Stimulated activated CD4-positive, alpha-beta T cell treated with anti-CD3 and anti-CD28 coated beads, Interleukin-15, amount 100 ng/mL, for 1 hour (primary cell): Measurements from ENCODE around the gene FAP.
A peak's percentile ranks its signal among the peaks of the same experiment; 100 is the strongest.

ENCODE experiments used
- DNase-seq, 2 donors: peaks; one replicate each; pipeline ENCODE4 v3.0.0-alpha.2; 2020; ENCODE audit warnings: low read depth in 1 of 2, low spot score in 1 of 2

The FAP gene

DNA sequence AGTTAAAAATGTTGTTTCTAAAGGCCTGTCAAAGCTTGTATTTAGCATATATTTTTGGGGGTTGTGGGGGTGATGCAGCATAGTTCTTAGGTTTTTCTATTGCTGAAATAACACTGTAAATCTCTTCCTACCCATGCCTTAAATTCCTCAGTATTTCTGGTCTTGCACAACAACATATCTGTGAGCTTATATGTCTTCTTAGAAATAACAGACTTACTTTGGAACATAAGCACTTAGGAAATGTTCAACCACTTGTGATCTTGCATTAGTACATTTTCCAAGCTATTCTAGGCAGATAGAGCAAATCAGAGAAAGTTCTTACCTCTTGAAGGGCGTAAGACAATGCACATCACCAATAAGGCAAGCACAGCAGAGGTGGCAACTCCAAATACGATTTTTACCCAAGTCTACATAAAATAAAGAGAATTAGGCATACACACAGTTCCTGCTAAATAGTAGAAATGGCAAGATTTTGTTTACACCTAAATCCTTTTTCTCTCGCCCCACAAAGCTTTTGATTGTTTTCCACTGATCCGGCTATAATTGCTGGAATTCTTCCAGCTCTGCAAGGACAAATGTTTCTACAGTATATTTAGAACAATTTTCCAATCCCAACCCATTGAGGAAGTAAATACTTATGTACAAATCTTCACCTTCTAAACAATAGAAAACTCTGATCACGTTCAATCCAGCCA, 512 bp downstream of the FAP start:
- DNase-seq: no peak

DNA sequence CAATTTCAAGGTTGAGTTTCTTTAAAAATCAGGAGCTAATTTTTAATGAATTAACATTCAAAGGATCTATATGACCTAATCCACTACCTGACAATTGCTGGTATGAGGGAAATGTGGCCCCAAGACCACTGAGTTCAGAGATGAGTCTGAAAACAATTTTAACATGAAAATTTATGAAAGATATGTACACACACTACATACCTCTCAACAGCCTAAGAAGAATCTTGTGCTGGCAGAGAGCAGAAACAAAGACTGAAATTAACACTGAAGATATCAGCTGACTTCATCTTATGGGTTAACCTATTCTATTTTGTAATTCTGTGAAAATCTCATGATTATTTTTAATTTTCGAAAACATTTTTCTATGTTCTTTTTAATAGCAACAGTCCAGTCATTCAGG, 1.7 kb downstream of the FAP start:
- DNase-seq: no peak

DNA sequence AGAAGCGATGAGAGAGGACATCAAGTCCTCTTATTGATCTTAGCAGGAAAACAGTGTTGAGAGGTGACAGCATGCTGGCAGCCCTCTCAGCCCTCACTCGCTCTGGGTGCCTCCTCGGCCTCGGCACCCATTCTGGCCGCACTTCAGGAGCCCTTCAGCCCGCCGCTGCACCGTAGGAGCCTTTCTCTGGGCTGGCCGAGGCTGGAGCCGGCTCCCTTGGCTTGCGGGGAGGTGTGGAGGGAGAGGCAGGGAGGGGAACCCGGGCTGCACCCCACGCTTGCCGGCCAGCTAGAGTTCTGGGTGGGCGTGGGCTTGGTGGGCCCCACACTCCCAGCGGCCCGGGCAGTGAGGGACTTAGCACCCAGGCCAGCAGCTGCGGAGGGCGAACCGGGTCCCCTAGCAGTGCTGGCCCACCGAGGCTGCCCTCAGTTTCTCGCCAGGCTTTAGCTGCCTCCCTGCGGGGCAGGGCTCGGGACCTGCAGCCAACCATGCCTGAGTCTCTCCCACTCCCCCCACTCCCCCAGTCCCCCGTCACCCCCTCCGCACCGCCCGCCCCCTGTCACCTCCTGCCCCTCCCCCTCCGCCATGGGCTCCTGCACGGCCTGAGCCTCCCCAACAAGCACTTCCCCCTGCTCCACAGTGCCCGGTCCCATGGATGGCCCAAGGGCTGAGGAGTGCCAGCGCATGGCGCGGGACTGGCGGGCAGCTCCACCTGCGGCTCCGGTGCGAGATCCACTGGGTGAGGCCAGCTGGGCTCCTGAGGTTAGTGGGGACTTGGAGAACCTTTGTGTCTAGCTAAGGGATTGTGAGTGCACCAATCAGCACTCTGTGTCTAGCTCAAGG, 8.4 kb downstream of the FAP start:
- no peak for DNase-seq

DNA sequence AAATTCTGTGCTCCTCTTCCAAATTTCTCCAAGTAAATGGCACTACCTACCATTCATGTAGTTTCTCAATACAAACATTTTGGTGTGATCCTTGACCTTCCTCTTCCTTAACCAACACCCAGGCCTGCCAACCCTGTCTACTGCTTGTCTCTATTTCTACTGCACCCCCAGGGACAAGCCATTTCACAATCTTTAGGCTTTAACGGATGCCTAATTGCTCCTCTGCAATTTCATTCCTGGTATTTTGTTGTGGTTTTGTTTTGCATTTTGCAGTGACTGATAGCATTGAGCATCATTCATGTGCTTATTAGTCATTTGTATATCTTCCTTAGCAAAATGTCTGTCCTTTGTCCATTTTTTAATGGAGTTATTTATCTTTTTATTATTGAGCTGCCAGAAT, 10.0 kb downstream of the FAP start:
- no peak for DNase-seq

DNA sequence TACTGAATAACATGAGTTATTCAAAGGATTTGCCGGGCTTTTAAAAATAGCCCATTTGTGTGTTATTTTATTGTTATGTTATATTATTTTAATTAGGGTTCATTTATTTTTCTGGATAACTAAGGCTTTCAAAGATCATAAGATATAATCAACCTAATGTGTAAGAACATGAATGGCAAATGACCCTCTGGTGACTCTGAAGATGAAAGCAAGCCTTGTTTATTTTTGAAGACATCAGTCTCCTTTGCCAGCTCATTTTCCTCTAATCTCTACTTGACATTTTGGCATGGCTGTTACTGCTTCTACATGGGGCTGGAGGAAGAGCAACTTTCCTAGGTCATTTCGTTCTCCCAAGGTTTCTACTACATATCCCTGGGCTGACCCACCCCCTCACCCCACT, 10.6 kb downstream of the FAP start:
- no peak for DNase-seq

DNA sequence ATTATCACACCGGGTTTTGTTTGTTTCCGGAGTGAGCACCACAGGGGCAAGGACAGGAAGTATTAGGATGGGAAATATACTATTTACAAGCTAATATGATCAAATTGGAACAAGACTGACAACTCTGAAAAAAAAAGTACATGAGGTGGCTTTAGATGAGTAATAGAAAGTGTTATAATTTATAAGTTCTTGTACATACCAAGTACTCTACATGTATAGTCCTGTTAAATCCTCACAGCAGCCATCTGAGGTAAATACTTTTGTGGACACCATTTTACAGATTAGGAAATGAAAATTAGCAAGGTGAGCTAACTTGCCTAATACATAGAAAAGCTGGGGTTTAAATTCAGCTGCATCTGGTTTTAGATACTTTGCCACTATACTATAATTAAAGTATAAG, 11.2 kb downstream of the FAP start:
- no peak for DNase-seq

DNA sequence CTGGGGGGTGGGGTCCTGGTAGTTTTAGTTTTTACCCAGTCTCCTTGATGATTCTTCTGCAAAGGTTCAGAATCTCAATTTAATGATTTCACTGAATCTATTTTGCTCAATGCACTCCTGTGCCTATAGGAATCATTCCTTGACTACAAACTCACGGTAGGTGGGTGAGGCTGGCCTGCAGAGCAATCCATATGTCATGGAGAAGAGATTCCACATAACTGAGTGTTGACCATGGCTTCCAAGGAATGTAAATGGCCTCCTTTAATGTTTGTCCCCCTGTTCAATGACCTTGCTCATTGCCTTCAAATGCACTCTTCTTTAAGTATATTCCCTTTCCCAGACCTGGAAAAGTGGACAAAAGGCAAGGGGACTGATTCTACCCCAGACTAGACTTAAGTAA, 12.5 kb downstream of the FAP start:
- DNase-seq: no peak

DNA sequence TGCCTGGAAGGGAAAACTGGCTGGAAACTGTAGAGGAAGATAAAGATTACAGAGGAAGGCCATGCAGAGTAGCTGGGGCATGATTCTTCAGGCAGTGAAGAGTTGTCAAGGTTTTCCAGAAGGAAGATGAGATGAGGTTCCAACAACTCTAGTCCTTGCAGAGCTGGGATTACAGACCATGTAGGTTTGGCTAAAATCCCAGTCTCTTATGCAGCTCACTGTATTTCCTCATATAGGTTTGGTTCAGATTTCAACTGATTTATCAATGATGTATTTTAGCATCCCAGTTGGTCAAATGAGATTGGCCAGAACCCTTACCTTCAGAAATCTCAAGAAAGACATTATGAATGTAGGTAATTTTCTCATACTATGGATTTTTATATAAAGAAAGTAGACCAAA, 16.4 kb downstream of the FAP start:
- DNase-seq: no peak

DNA sequence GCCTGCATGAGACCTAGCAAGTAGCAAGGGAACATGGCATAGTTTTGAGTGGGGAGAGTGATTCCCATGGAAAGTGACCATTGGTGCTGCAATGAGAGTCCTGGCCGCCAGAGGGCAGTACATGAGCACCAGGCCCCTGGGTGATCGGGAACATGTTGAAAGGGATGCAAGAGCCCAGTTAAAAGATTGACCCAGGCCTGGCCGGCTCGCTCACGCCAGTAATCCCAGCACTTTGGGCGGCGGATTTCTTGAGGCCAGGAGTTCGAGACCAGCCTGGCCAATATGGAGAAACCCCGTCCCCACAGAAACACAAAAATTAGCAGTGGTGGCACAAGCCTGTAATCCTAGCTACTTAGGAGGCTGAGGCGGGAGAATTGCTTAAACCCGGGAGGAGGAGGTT, 22.2 kb downstream of the FAP start:
- DNase-seq: peak in 1 of 2 donors; percentile 37

DNA sequence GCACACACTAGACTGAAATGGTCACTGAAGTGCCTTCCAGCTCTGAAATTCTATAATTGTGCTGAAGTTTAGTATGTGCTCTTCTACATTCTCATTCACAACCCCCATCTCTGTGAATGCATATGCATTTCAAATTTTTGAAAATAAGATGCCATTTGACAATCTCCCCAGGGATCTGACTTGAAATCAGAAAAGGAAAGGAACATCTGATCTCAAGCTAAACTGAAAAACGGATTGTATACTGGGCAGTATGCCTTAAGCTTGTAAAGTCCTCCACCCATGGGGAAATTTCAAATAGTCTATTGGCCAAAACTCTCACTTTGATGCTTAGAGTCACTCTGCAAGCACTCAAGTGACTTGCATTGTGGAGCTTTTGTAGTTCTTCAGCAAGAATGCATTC, 22.9 kb downstream of the FAP start:
- no peak for DNase-seq

DNA sequence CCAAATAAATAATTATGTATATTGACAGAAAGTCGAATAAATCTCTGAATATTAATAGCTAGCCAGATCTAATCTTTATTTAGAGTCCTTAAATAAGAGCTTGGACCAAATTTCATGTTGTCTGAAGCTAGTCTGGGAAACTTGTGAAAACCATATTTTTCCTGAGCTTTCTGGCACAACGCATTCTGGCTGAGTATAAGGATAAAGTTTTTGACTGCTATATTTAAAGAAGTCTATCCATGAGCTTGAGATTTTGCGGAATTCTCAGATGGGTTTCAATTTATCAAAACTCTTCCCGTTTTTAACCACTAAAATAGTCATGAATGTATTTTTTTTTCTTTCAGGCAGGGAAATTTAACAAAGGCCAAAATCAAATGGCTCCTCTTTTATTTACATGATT, 23.8 kb downstream of the FAP start:
- DNase-seq: no peak

DNA sequence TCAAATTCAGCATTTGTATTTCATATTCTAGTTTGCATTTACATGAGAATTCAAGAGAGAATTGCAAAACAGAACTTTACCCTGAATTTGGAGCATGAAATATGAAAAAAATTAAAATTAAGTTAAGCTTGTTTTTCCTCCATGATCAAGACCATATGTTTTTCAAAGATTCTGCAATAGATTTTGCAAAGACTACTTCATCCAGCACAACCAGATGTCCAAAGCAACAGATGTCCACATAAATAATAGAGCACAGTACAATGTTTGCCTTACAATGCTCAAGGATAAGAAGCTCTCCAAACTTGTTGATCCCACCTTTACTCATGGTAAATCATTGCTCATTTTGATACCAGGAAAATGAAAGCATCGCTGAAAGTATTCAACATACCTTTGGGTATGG, 25.6 kb downstream of the FAP start:
- no peak for DNase-seq

DNA sequence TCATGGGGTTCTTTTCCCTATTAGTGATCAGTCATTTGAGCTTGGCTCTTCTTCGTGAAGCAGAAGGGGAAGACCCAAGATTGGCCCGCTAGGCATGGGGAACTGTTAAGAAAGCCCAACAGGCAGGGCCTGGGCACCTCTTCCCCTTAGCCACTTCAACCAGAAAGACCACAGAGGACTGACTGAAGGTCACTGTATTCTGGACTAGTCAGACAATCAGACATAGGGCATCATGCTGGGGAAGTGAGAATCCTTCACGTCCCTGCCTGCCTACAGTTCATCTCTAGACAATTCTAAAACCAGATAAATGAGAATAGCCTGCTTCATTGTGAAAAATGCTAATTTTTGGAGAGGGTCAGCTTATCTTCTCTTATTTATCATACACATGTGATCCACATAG, 28.1 kb downstream of the FAP start:
- no peak for DNase-seq

DNA sequence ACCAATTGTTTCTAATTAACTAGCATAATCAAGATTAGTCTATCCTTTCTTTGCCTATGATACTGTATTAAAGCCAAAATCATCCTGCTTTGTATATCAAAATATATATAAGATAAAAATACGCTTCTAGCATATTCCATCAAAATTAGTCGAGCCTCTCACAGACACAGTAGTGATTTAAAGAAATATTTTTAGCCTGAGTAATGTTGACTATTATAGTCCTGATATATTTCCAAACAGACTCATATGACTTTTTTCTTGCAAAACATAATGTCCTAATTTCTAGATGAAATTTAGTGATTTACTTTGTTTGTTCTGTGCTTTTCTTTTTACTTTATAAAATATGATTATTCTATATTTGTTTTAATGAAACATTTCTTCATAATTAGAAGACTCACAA, 30.9 kb downstream of the FAP start:
- no peak for DNase-seq

DNA sequence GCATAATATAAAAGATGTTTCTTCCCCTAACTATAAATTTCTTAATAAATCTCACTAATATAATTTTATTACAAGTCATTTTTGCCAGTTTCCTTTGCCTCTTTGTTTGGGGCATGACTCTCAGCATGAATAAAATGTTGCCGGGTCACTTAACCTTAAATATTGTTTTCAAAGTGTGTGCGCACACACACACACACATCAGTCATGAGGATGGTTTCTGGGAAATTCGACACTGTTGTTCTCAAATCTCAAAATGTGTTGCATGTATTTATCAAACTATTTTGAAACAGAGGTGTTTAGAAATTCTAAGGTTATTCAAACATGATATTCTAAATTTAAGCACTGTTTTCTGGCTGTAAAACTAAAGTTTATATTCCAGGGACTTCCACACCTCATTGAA, 31.5 kb downstream of the FAP start:
- DNase-seq: no peak

DNA sequence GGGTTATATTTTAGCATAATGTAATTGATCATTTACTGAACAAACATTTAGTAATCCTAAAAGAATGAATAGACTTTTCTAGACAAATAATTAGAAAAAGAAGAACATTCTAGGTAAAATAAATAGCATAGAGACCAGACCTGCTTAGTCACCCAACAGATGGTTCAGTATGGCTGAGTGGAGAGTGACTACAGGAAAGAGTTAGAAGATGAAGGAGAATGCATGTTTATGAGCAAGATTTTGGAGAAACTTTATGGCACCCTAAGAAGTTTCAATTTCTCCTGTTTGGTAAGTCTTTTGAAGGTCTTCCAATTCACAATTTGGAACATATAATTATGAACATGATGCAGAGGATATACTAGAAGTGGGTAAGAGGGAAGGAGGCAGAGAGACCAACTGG, 32.9 kb downstream of the FAP start:
- no peak for DNase-seq

DNA sequence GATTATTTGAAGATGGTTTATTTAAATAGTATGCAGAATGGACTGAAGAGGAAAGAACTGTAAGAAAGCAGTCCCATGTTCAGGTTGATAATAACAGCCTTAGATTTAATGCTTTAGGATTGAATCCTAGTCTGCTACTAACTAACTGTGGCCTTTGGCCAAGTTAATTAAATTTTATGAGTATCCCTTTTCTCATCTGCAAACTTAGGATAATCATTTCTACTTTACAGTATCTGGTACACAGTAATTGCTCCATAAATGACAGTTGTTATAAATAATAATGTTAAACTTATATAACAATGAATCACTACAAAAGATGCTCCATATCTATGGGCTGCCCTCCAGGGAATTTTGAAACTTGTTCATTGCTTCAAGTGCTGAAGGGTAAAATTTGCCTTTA, 41.0 kb downstream of the FAP start:
- no peak for DNase-seq

DNA sequence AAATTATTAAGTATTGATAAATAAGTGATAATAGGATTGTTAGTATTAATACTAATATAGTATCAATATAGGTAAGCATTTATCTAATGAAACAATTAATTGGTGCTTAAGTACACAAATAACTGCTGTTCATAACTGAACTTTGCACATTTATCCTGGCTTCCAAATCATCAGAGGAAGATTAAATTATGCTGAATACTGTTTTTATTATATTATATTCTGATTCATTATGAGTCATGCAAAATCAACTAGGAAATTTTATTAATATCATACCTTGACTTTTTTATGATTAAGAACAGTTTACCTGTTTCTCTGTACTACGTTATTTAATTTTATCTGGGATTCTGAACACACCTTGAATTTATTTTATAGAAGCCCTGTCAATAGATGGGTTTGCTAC, 42.6 kb downstream of the FAP start:
- DNase-seq: no peak

DNA sequence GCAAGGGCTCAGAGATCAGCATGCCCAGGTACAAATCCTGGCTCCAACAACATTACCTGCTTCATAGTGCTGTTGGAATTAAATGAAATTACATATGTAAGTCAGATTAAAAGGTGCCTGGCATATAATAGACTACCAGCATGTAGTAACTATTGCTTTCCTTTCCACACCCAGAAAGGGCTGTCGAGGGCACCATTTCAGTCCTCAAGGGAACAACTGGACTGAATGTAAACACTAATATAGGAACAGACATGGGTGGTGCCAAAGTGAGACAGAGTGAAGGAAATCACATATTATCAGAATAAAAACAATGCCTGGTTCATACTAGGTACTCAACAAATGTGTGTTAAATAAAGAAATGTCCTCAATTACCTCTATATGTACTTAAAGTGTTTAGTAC, 43.3 kb downstream of the FAP start:
- no peak for DNase-seq

DNA sequence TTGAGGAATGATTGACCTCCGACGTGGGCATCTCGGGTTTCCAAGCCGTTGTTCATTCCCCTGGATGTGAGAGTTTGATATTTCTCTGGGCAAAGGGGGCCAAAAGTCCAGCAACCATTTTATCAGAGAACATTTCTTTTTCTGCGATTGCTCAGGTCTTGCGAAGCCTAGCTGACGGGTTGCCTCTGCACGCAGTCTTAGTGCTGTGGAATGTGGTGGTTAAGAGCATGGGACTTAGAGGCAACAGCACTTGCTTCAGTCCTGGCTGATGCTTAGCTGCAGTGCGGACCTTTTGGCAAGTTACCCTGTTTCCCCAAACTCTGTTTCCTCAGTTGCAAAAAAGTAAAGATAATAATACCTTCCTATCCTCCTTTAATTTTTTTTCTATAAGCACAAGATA, 45.0 kb downstream of the FAP start:
- DNase-seq: no peak

DNA sequence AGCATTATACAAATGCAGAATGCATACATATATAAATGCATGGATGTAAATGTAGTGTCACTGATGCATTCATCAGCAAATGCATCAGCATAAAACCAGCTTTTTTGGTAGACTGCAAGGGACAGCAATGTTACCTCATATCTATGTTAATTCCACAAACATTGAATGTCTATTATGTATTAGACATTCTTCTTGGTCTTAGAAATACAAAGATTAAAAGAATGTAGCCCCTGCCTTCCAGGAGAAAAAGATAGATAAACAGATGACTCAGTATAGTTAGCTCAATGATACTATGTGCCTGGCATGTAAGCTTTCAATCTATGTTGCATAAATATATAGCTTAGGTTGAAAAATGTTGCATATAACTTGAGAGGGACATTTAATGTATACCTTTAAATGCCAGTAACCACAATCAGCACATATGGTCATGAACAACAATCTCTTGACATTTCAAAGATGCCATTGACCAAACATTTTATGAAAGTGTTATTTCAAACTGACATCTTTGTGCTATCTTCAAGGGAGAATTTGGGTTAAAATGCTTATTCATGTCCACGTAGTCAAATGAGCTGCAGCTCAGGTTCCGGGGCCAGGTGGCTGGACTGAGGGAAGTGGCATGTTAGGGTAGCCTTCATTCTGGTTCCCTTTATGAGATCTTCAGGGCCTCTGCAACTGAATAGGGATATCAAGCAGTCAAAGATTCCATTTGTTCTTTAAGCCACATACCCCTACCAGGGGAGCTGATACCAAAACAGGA, 46.0 kb downstream of the FAP start:
- DNase-seq: no peak

DNA sequence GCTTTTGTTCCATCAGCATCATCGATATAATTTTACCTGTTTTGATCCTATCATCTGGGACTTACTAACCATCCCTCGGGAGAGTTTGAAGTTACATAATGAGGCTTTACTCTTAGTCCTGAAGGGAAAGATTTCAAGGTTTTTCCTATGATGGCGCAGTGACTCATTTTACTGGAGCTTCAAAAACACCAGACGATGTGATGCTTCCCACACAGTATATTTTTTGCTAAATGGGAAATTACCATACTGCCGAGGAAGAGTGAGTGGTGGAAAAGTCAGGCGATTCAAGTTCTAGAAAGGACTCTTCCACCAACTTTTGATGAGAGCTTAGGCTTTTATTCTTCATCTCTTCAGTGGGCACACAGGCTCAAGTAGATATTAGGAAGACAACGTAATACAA, 46.6 kb downstream of the FAP start:
- no peak for DNase-seq
